Activated T-cell treated with anti-CD3 and anti-CD28 coated beads for 1 hour (primary cell): ENCODE results near the gene MICU1.
"Not testable (repeated sequence)": the region's sequence is repeated elsewhere in the genome, so short reads cannot be mapped to it uniquely, and the experiment has no call there.

ENCODE experiments used
- DNase-seq: peaks from one replicate; pipeline ENCODE4 v3.0.0-alpha.2; 2020; ENCODE audit warnings: low read depth

The MICU1 gene

GRCh38 chr10:72503694-72504438 is 122.0 kb downstream of the MICU1 start:
- DNase-seq: no peak

DNA sequence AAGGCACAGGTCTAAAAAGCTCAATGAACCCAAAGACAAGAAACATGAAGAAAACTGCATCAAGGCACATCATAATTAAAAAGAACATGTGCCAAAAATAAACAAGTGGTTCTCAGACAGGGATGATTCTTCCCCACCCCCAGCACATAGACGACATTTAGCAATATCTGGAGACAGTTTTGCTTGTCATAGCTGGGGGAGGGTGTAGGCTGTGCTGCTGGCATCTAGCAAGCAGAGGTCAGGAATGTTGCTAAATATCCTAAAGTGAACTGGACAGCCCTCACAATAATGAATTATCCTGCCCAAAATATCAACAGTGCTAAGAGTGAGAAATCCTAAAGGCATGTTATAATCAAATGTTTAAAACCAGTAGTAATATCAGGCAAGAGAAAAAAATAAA is 122.6 kb downstream of the MICU1 start:
- no peak for DNase-seq

GRCh38 chr10:72502581-72502980 is 123.3 kb downstream of the MICU1 start:
- no peak for DNase-seq

DNA sequence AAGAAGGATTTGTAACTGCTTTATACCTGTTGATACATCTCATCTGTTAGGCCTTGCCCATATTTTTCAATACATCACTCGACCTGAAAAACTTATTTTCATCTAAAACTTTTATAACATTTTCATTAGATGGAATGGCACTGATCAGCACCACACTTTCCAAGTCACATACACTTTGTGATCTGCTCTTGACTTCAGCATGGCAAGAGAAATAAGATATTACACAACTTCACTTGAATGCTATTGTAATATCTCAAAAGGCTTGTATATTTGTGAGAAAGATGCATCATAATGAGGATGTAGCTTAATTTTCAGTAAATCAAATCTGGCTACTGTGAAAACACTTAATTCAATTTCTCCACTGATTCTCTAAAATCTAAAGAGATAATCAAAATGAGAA is 126.2 kb downstream of the MICU1 start:
- no peak for DNase-seq

DNA sequence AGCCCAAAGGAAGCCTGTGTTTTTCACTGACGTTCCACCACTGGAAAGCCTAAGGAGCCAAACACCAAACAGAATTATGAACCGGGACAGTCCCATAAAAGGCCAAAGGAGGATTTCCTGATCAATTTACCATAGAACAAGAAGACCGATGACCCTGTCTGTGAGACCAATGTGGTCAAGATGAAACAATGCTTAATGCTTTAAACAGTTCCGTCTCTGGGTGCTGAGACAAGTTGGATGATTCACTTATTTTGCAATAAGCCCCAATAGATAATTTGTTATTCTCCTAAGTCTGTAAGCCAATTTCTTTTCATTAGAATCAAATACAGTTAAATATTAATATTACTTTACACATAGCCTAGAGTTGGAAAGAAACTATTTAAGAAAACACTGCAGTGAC is 134.9 kb downstream of the MICU1 start:
- no peak for DNase-seq

- no peak for DNase-seq
Observed at GRCh38 chr10:72487521-72487920, 138.4 kb downstream of the MICU1 start.

DNA sequence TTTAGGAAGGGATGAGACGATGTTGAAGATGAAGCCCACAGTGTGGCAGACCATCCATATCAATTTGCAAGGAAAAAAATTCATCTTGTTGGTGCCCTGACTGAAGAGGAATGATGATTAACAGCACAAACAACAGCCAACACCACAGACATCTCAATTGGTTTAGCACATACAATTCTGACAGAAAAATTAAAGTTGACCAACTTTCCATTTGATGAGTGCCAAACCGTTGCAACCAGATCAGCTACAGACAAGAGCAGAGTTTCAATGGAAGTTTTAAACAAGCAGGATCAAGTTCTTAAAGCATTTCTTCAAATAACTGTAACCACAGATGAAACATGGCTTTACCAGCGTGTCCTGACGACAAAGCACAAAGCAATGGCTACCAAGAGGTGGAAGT is 138.8 kb downstream of the MICU1 start:
- no peak for DNase-seq

- no peak for DNase-seq
Observed at GRCh38 chr10:72485701-72486100, 140.2 kb downstream of the MICU1 start.

DNA sequence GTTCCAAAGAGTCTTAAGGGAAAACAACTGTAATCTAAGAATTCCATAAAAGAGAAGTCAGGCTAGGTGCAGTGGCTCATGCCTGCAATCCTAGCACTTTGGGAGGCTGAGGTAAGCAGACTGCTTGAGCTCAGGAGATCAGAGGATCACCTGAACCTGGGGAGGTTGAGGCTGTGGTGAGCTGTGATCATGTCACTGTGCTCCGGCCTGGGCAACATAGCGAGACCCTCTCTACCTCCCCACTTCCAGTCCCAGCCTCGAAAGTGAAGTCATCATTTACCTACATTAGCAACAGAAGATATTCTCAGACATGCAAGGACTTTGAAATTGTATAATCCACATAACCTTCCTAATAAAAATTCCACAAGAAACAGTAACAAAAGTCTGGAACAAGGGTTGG is 141.4 kb downstream of the MICU1 start:
- DNase-seq: no peak

DNA sequence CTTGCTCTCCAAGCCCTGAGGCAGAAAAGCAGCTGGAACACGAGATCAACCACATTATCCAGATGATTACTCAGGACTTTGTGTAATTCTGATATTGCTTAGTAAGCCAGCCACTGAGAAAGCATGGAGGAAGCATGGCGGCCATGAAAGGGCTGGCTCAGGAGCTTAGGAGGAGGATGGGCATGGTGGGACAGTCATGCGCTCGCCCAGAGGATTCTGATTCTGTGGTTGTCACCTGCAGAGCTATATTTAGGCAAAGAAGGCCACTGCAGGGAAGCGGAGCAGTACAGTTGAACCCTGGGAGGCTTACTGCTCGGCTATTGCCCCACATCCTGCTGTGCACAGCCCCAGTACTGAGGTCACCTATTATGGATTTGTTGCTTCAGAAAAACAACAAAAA is 142.4 kb downstream of the MICU1 start:
- DNase-seq: no peak

GRCh38 chr10:72480861-72481260 is 145.0 kb downstream of the MICU1 start:
- DNase-seq: no peak

GRCh38 chr10:72477463-72477862 is 148.4 kb downstream of the MICU1 start:
- DNase-seq: no peak

GRCh38 chr10:72472306-72472705 is 153.6 kb downstream of the MICU1 start:
- no peak for DNase-seq

- no peak for DNase-seq
Observed at GRCh38 chr10:72470666-72471065, 155.2 kb downstream of the MICU1 start.

GRCh38 chr10:72467064-72467463 is 158.8 kb downstream of the MICU1 start:
- not testable (repeated sequence) for DNase-seq

GRCh38 chr10:72466018-72466417 is 159.9 kb downstream of the MICU1 start:
- no peak for DNase-seq

GRCh38 chr10:72464438-72464837 is 161.4 kb downstream of the MICU1 start:
- DNase-seq: no peak

DNA sequence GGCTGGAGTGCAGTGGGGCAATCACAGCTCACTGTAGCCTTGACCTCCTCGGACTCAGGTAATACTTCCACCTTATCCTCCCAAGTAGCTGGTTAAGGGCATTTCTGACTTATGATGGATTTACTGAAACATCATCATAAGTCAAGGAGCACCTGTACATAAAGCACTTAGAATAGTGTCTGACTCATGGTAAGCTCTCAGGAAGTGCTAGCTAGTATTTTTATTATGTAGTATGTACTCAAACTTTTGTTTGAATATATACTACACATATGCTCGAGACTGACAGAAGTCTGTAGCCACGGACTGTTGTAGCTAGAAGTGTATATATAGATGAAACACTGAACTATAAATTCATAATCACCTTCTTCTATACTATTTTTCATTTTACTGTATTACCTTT is 163.6 kb downstream of the MICU1 start:
- DNase-seq: no peak

- no peak for DNase-seq
Observed at GRCh38 chr10:72461085-72461484, 164.8 kb downstream of the MICU1 start.

GRCh38 chr10:72460284-72460876 is 165.5 kb downstream of the MICU1 start:
- DNase-seq: no peak

DNA sequence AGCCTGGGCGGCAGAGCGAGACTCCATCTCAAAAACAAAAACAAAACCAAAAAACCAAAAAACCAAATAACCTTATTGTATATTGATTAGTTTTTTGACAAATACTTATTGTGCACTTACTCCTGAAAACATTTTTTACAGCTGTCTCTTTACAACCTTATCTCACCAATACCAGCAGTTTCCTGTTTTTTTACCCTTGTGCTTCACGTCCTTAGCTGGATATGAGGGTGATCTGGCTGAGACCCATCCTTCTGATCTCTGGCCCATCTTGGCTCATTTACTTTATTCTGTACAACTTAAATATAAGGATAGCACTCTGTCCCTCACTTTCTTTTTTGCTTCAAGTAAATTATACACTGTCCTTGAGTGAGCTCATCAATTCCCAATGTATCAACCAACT is 166.6 kb downstream of the MICU1 start:
- DNase-seq: no peak

- DNase-seq: no peak
Observed at GRCh38 chr10:72455889-72456595, 169.8 kb downstream of the MICU1 start.

- no peak for DNase-seq
Observed at GRCh38 chr10:72449941-72450441, 175.9 kb downstream of the MICU1 start.
